Fibroblast of pulmonary artery (primary cell): ENCODE data around the gene OFD1.
A peak's percentile ranks its signal among the peaks of the same experiment; 100 is the strongest.
"Not testable (repeated sequence)": the region's sequence is repeated elsewhere in the genome, so short reads cannot be mapped to it uniquely, and the experiment has no call there.

Source experiments
- DNase-seq: peaks from one replicate; pipeline ENCODE4 v3.0.0-alpha.2; 2010; ENCODE audit warnings: low read depth
- H3K4me3 ChIP-seq: replicated peaks from 2 replicates; pipeline ENCODE4 v1.5.1; 2011; ENCODE audit warnings: low read depth, mild to moderate bottlenecking, control low read depth, low read length, moderate library complexity
- TF ChIP-seq, protein P1 (sequence below): IDR thresholded peaks from 2 replicates; pipeline ENCODE4 v1.5.1; 2011; ENCODE audit warnings: mild to moderate bottlenecking, control low read depth, low read length, inconsistent platforms; ENCODE audit errors: missing control alignments

OFD1 gene

GRCh38 chrX:13717700-13718472 is 16.7 kb upstream of the OFD1 start:
- H3K4me3 ChIP-seq, result no peak overlapping the region
- DNase-seq, result peak; percentile 77
- TF ChIP-seq, protein P1, sequence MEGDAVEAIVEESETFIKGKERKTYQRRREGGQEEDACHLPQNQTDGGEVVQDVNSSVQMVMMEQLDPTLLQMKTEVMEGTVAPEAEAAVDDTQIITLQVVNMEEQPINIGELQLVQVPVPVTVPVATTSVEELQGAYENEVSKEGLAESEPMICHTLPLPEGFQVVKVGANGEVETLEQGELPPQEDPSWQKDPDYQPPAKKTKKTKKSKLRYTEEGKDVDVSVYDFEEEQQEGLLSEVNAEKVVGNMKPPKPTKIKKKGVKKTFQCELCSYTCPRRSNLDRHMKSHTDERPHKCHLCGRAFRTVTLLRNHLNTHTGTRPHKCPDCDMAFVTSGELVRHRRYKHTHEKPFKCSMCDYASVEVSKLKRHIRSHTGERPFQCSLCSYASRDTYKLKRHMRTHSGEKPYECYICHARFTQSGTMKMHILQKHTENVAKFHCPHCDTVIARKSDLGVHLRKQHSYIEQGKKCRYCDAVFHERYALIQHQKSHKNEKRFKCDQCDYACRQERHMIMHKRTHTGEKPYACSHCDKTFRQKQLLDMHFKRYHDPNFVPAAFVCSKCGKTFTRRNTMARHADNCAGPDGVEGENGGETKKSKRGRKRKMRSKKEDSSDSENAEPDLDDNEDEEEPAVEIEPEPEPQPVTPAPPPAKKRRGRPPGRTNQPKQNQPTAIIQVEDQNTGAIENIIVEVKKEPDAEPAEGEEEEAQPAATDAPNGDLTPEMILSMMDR, result no peak

GRCh38 chrX:13719192-13719856 is 15.2 kb upstream of the OFD1 start:
- DNase-seq, result no peak
- TF ChIP-seq, protein P1, result no peak
- H3K4me3 ChIP-seq, result no peak overlapping the region

- no peak for DNase-seq
- no peak overlapping the region for H3K4me3 ChIP-seq
- TF ChIP-seq, protein P1, result no peak
These were observed 13.2 kb upstream of the OFD1 start for GRCh38 chrX:13721371-13721770.

- TF ChIP-seq, protein P1, result no peak
- peak; percentile 65 for DNase-seq
- no peak overlapping the region for H3K4me3 ChIP-seq
These were observed 12.6 kb upstream of the OFD1 start for GRCh38 chrX:13721819-13722519.

- DNase-seq, H3K4me3 ChIP-seq: not testable (repeated sequence)
These were observed 9.7 kb upstream of the OFD1 start for GRCh38 chrX:13724878-13725277.

DNA sequence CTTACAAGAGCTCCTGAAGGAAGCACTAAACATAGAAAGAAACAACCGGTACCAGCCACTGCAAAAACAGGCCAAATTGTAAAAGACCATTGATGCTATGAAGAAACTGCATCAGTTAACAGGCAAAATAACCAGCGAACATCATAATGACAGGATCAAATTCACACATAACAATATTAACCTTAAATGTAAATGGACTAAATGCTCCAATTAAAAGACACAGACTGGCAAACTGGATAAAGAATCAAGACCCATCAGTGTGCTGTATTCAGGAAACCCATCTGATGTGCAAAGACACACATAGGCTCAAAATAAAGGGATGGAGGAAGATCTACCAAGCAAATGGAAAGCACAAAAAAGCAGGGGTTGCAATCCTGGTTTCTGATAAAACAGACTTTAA is 8.0 kb upstream of the OFD1 start:
- DNase-seq, H3K4me3 ChIP-seq: not testable (repeated sequence)

DNA sequence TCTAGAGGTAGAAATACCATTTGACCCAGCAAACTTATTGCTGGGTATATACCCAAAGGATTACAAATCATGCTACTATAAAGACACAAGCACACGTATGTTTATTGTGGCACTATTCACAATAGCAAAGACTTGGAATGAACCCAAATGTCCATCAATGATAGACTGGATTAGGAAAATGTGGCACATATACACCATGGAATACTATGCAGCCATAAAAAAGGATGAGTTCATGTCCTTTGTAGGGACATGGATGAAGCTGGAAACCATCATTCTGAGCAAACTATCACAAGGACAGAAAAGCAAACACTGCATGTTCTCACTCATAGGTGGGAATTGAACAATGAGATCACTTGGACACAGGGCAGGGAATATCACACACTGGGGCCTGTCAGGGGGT is 4.0 kb upstream of the OFD1 start:
- not testable (repeated sequence) for DNase-seq, H3K4me3 ChIP-seq

GRCh38 chrX:13732246-13733067 is 2.1 kb upstream of the OFD1 start:
- DNase-seq, result no peak
- TF ChIP-seq, protein P1, result no peak
- H3K4me3 ChIP-seq, result no peak overlapping the region
